Activated B cell treated with CpG ODN at 0.5 μM for 24 hours (primary cell): ENCODE measurements around the gene C19orf73. TPM values are rescaled to one million over a fixed set of nuclear protein-coding genes. Genes with fewer than 3 reads are reported as not detected.

ENCODE experiments used
- ATAC-seq: fragments of 200-7000 bp; cut with Tn5 transposase; one replicate; pipeline ENCODE4 v1.10.0; 2021; ENCODE audit warnings: low read depth, mild to moderate bottlenecking, moderate library complexity
- CTCF ChIA-PET: fragments of 350-600 bp; sonication (Branson Sonifier 250); formaldehyde crosslinking; loops from one replicate; lab custom pipeline; 2021; ENCODE audit warnings: antibody characterized with exemption; lab: Charles Lee
- POLR2A ChIA-PET: fragments of 350-600 bp; sonication (Branson Sonifier 250); formaldehyde crosslinking; loops from one replicate; lab custom pipeline; 2021; ENCODE audit warnings: antibody characterized with exemption; lab: Charles Lee
- DNase-seq: peaks from one replicate; pipeline ENCODE4 v3.0.0; 2022
- H3K27ac Mint-ChIP-seq: one replicate; pipeline ENCODE4 v1.8.0; 2020; ENCODE audit warnings: mixed read lengths
- H3K27me3 Mint-ChIP-seq: one replicate; pipeline ENCODE4 v1.8.0; 2021; ENCODE audit warnings: mixed read lengths
- H3K36me3 Mint-ChIP-seq: one replicate; pipeline ENCODE4 v1.8.0; 2021; ENCODE audit warnings: low read depth, mixed read lengths
- H3K4me1 Mint-ChIP-seq: one replicate; pipeline ENCODE4 v1.8.0; 2021; ENCODE audit warnings: mixed read lengths
- H3K4me3 Mint-ChIP-seq: one replicate; pipeline ENCODE4 v1.8.0; 2020; ENCODE audit warnings: mild to moderate bottlenecking, mixed read lengths
- H3K9me3 Mint-ChIP-seq: one replicate; pipeline ENCODE4 v1.8.0; 2020; ENCODE audit warnings: mixed read lengths
- CTCF ChIP-seq: fragments of 200-600 bp; IDR thresholded peaks from one replicate; pipeline ENCODE4 v1.8.0; 2022; ENCODE audit warnings: antibody characterized with exemption, mild to moderate bottlenecking
- intact Hi-C: fragments of 100-400 bp; cut with micrococcal nuclease; formaldehyde crosslinking; loops from one replicate; pipeline ENCODE4 v1.15.1; 2024
- total RNA-seq: library from RNA; stranded (reverse); gene quantifications from 2 replicates; pipeline ENCODE4 v1.2.3, GENCODE V29; 2022

C19orf73 gene
- total RNA-seq, 1 donor from 2014 or later = 0.98 TPM

- ATAC-seq (peak; percentile 70), DNase-seq (no peak)
- intact Hi-C loops = no loop called here
- Mint-ChIP-seq H3K36me3 (no peaks in the 10 kb centered on the region), H3K9me3 (no peaks in the 10 kb centered on the region), H3K27me3 (peaks cover 35% of the 10 kb centered on the region), H3K4me1 (peaks cover 12% of the 10 kb centered on the region), H3K27ac (no peak overlapping the region), H3K4me3 (peak overlapping the region; percentile 68)
- TF ChIP-seq CTCF = no peak
- ChIA-PET CTCF (interaction anchor here (0.8 kb wide), 1 partner anchor 36 kb away, joined by 3 read pairs; no protein-coding TSS in a partner anchor), POLR2A (interaction anchor here (0.6 to 1.3 kb wide), 2 partner anchors 15 to 1786 kb away, joined by 3 to 4 read pairs; no protein-coding TSS in a partner anchor)
Measured at GRCh38 chr19:49133621-49134454, 14.9 kb upstream of the C19orf73 start.

- H3K4me1 Mint-ChIP-seq = peaks cover 18% of the 10 kb centered on the region
- peak overlapping the region; percentile 68 for H3K4me3 Mint-ChIP-seq
- H3K27ac Mint-ChIP-seq = no peak overlapping the region
- ATAC-seq (peak; percentile 8), DNase-seq (no peak)
- H3K9me3 Mint-ChIP-seq = no peaks in the 10 kb centered on the region
- no peaks in the 10 kb centered on the region for H3K36me3 Mint-ChIP-seq
- peaks cover 35% of the 10 kb centered on the region for H3K27me3 Mint-ChIP-seq
- ChIA-PET CTCF (interaction anchor here (0.8 kb wide), 1 partner anchor 35 kb away, joined by 3 read pairs; no protein-coding TSS in a partner anchor), POLR2A (interaction anchor here (0.6 to 1.3 kb wide), 2 partner anchors 16 to 1785 kb away, joined by 3 to 4 read pairs; no protein-coding TSS in a partner anchor)
- no peak for TF ChIP-seq CTCF
- intact Hi-C loops = no loop called here
Measured at GRCh38 chr19:49132974-49133609, 14.1 kb upstream of the C19orf73 start.

- H3K27me3 Mint-ChIP-seq = peaks cover 19% of the 10 kb centered on the region
- no peaks in the 10 kb centered on the region for H3K9me3 Mint-ChIP-seq
- H3K4me1 Mint-ChIP-seq = peaks cover 22% of the 10 kb centered on the region
- H3K27ac Mint-ChIP-seq = no peak overlapping the region
- no peak for ATAC-seq
- no peak overlapping the region for H3K4me3 Mint-ChIP-seq
- POLR2A ChIA-PET = no interaction called here
- no peak for DNase-seq
- TF ChIP-seq CTCF = no peak
- CTCF ChIA-PET = interaction anchor here (1.4 to 1.8 kb wide), 2 partner anchors 16 to 32 kb away, joined by 5 to 7 read pairs; partner anchors contain the start of gene LIN7B
- no peaks in the 10 kb centered on the region for H3K36me3 Mint-ChIP-seq
- intact Hi-C loops = no loop called here
Measured at GRCh38 chr19:49130325-49130724, 11.4 kb upstream of the C19orf73 start.

- ChIA-PET CTCF (interaction anchor here (1.4 to 1.8 kb wide), 2 partner anchors 15 to 31 kb away, joined by 5 to 7 read pairs; partner anchors contain the start of gene LIN7B), POLR2A (interaction anchor here (0.6 to 1.7 kb wide), 2 partner anchors 21 to 461 kb away, joined by 5 to 6 read pairs; no protein-coding TSS in a partner anchor)
- Mint-ChIP-seq H3K27ac (no peak overlapping the region), H3K9me3 (no peaks in the 10 kb centered on the region), H3K27me3 (peaks cover 12% of the 10 kb centered on the region), H3K36me3 (no peaks in the 10 kb centered on the region), H3K4me3 (no peak overlapping the region), H3K4me1 (peaks cover 21% of the 10 kb centered on the region)
- intact Hi-C loops = loop anchor here (2.0 kb wide), 2 partner anchors 14 to 18 kb away; partner anchors contain the start of gene LIN7B
- no peak for TF ChIP-seq CTCF
- ATAC-seq = no peak
- DNase-seq = no peak
Measured at GRCh38 chr19:49129238-49129583, 10.3 kb upstream of the C19orf73 start.
